Astrocyte of the spinal cord (primary cell): ENCODE data around the gene NAB2.
A peak's percentile ranks its signal among the peaks of the same experiment; 100 is the strongest.

Experiments
- DNase-seq: peaks from one replicate; pipeline ENCODE4 v3.0.0; 2011; ENCODE audit warnings: low read depth, low spot score
- H3K4me3 ChIP-seq: 2 replicates; pipeline ENCODE4 v1.5.1; 2011; ENCODE audit warnings: low read depth, mild to moderate bottlenecking, low read length, moderate library complexity
- in situ Hi-C: cut with HindIII; loops from 2 replicates; pipeline ENCODE4 v1.10.0; 2017; ENCODE audit warnings: low sequenced_read_pairs
- TF ChIP-seq, protein P1 (sequence below): IDR thresholded peaks from 2 replicates; pipeline ENCODE4 v1.5.1; 2012; ENCODE audit warnings: low read depth, mild to moderate bottlenecking, low read length, inconsistent platforms

NAB2 gene, protein sequence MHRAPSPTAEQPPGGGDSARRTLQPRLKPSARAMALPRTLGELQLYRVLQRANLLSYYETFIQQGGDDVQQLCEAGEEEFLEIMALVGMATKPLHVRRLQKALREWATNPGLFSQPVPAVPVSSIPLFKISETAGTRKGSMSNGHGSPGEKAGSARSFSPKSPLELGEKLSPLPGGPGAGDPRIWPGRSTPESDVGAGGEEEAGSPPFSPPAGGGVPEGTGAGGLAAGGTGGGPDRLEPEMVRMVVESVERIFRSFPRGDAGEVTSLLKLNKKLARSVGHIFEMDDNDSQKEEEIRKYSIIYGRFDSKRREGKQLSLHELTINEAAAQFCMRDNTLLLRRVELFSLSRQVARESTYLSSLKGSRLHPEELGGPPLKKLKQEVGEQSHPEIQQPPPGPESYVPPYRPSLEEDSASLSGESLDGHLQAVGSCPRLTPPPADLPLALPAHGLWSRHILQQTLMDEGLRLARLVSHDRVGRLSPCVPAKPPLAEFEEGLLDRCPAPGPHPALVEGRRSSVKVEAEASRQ

DNA sequence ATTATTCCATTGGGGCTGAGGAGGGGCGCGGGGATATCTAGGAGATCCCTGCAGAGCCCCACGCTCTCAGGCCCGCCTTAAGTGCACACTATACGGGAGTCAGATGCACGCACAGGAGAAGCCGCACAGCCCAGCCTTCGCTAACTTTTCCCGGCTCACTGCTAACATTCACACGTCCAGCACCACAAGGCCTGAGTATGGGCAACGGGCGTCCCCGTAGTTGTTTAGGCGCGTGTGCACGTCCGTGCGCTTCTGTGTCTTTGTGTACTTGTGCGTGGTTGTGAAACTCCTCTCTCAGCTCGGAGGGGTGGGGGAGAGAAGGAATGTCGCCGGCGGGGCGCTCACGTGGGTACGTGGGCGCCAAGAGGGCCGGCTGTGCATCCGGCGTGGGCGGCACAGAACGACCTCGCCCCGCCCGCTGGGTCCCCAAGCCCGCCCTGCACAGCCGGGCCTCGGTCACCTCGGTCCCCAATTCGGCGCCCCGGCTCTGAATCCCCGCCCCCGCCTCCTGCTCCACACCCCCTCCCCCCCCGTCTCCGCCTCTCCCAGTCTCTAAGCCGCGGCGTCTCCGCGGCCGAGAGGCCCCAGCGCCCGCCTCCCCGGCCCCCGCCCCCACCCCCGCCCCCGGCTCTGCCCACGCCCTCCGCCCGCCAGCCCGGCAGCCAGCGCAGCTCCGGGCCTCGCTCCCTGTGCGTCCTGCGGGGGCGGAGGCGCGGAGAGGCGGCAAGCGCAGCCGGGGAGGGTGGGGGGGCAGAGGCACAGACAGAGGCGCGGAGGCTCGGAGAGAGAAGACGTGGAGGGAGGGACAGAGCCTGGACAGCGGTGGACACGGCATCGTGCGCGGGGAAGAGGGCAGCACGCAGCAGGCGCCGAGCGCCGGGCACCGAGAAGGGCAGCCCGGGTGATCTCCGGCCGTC is at the start of gene NAB2:
NAB2 (plus strand) TSS at position 761 of the 917 bp plus-strand sequence. CDS start 158 bp downstream, outside the sequence.
- in situ Hi-C loops, result no loop called here
- peak; percentile 95 for DNase-seq
- TF ChIP-seq, protein P1, sequence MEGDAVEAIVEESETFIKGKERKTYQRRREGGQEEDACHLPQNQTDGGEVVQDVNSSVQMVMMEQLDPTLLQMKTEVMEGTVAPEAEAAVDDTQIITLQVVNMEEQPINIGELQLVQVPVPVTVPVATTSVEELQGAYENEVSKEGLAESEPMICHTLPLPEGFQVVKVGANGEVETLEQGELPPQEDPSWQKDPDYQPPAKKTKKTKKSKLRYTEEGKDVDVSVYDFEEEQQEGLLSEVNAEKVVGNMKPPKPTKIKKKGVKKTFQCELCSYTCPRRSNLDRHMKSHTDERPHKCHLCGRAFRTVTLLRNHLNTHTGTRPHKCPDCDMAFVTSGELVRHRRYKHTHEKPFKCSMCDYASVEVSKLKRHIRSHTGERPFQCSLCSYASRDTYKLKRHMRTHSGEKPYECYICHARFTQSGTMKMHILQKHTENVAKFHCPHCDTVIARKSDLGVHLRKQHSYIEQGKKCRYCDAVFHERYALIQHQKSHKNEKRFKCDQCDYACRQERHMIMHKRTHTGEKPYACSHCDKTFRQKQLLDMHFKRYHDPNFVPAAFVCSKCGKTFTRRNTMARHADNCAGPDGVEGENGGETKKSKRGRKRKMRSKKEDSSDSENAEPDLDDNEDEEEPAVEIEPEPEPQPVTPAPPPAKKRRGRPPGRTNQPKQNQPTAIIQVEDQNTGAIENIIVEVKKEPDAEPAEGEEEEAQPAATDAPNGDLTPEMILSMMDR, result no peak
- peak within 1 kb of the TSS; percentile 87 for H3K4me3 ChIP-seq

DNA sequence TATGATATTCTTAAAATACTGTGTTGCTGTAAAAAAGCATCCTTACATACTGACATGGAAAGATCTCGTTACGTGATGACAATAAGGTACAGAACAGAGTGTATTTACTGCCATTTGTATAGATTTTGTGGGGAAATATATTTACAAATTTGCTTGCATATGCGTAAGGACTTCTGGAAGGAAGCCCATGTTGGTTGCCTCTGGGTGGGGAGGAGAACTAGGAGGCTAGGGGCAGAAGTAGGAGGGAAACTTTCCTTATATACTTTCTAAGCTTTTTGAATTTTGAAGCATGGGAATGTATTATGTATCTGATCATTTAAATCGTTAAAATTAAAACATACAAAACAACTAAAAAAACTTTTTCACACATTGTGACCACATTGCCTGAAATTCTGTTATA is 48.7 kb upstream of the NAB2 start:
- DNase-seq, result no peak
- no peak overlapping the region for H3K4me3 ChIP-seq
- TF ChIP-seq, protein P1, result no peak
- in situ Hi-C loops, result no loop called here

DNA sequence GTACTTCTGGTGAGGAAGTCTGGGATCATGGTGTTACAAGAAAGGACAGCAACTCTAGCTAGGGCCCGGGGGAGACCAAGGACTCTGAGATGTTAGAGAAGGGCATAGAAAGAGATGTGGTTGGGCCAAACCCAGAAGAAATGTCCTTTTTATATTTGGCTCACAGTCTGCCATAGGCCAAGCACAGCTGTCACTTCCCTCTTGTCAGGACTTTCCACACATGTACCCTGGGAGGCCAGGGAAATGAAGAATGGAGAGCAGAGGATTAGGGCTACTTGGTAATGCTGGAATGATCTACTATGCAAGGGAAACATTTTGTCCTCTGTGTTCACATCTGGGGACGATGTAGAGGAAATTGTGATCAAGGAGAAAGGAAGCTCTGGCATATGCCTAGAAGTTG is 48.2 kb upstream of the NAB2 start:
- in situ Hi-C loops, result no loop called here
- no peak for DNase-seq
- H3K4me3 ChIP-seq, result no peak overlapping the region
- TF ChIP-seq, protein P1, result no peak

DNA sequence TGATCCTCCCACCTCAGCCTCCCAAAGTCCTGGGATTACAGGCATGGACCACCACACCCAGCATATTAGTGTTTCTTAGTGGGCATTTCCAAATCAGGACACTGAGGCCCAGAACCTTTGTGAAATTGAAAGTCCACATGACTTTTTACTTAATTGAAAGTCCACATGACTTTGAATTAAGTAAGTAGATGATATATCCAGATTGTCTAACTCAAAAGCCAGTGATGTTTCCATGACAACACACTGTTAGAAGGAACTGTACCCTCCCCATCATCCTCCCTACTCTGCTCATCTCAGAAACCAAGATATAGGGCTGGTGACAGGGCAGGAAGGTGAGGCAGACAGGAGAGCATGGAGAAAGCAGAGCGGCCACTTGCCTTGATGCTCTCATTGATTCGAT is 46.2 kb upstream of the NAB2 start:
- TF ChIP-seq, protein P1, result no peak
- in situ Hi-C loops, result no loop called here
- no peak overlapping the region for H3K4me3 ChIP-seq
- DNase-seq, result no peak

DNA sequence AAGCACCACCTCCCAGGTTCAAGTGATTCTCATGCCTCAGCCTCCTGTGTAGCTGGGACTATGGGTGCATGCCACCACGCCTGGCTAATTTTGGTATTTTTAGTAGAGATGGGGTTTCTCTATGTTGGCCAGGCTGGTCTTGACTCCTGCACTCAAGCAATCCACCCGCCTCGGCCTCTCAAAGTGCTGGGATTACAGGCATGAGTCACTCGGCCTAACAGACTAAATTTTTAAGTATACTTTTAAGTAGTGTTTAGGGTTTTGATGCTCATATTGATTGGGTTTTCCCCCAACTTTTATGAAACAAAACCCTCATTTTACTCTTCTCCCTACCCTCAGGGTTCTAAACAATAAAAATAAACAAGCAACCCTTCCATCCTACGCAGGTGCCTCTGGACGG is 44.4 kb upstream of the NAB2 start:
- no peak overlapping the region for H3K4me3 ChIP-seq
- no peak for DNase-seq
- in situ Hi-C loops, result no loop called here
- TF ChIP-seq, protein P1, result no peak

DNA sequence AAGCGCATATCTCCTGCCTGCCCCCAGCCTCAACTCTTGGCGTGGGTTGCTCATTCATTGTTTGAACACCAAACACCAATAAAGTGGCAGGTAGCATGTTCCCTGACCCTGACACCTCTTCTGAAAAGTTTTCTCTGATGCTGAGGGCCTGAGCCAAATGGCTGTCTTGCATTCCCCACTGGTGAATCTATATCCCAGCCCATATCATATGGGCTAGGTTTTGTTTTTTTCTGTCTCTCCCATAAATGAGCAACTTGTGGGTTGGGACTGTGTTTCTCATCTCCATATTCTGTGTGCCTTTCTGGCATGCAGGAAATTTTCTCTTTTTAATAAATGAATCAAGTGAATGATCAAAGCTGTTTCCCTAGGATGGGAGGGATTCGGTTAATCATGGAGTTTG is 44.0 kb upstream of the NAB2 start:
- in situ Hi-C loops, result no loop called here
- TF ChIP-seq, protein P1, result no peak
- DNase-seq, result no peak
- H3K4me3 ChIP-seq, result no peak overlapping the region
